GM18505 (cell line): Measurements from ENCODE around the gene THBD.

Experiments
- ATAC-seq: cut with Tn5 transposase; IDR thresholded peaks from one replicate; pipeline ENCODE4 v1.9.1; 2021; ENCODE audit not compliant: unreplicated experiment
- POLR2A ChIP-seq: IDR thresholded peaks from 4 replicates; pipeline ENCODE4 v1.6.1; 2011; ENCODE audit warnings: borderline replicate concordance; ENCODE audit not compliant: insufficient read depth, insufficient read length; ENCODE audit errors: extremely low read depth

The THBD gene

DNA sequence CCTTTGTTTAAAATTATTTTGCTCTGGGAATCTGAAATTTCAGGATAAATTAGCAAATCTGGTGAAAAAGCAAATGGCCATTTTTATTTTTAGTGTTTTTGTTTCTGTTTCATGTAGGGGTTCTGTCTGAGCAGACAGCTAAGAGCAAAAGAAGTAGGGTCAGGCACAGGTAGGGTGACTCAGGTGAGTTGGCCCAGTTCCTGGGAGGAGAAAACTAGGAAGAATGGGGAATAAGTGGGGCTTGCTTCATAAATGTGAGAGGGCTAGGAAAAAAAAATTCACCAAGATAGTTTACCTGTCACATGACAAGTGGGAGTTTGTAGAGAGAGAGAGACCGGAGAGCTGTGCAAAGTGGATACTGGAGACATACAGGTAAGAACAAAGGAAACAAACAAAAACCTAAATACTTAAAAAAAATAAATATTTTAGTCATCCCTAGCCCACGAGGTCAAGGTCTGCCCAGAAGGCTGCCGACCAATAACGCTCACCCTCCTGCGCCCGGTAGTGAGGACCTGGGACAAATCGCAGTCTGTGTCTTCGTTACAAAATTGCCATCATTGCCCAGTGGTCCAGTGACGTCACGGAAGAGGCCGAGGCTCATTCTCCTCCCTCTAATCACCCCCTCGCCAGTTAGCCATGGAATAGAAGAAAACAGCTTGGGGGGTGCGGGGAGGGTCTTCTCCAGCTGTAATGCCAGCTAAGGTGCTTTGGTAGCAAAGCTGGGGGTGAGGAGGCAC lies 2.3 kb downstream of the THBD start:
- no peak for TF ChIP-seq POLR2A
- no peak for ATAC-seq

DNA sequence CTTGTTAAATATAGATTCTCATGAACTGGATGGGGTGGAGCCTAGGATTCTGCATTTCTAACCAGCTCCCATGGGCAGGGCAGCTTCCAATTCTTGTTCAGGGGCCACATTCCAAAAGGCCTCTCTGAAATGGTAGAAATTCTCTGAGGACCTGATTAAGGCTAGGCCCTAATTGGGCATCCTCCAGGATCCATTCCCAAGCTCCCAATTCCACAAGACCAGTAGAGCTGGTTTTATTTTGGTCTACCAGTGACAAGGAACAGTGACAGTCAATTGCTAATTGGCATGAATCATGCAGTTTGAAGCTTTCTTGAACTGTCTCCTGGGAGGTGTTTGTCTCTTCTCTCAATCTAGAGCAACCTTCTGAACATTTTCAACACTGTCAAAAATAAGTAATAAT lies 3.0 kb downstream of the THBD start:
- TF ChIP-seq POLR2A: no peak
- ATAC-seq: no peak

DNA sequence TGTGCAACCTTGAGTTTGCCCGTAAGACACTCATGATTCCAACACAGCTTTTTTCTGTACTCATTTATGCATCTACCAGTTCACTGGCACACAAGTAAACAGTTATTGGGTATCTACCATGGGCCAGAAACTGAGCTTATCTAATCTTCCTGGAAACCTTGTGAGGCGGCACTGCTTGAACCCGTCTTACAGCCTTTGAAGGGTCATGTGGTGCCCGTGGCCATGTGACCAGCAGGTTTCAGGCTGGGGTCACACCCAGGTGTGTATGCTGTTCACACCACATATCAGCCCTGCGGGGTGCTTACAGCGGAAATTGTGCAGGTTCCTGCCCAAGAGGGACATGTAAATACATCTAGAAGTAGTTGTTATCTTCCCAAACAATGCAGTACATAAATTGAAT lies 6.1 kb downstream of the THBD start:
- no peak for TF ChIP-seq POLR2A
- ATAC-seq: no peak

DNA sequence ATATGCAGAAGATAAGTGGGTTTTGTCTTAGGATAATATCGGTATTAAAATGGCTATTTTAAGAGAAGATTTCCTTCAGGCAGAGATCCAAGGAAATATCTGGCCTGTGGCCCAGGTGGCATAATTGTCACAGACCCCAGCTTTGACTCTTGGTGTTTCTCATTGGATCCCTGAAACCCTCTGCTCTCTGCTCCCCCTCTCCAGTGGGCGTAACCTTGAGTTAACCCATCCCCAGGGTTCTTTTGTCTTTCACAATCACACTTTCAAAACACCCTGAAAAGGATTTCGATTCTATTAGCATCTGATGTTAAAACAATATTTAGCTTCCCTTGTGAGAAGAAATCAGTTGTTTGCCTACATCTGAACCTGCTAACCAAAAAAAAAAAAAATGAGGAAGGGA lies 7.2 kb downstream of the THBD start:
- no peak for ATAC-seq
- TF ChIP-seq POLR2A: no peak

DNA sequence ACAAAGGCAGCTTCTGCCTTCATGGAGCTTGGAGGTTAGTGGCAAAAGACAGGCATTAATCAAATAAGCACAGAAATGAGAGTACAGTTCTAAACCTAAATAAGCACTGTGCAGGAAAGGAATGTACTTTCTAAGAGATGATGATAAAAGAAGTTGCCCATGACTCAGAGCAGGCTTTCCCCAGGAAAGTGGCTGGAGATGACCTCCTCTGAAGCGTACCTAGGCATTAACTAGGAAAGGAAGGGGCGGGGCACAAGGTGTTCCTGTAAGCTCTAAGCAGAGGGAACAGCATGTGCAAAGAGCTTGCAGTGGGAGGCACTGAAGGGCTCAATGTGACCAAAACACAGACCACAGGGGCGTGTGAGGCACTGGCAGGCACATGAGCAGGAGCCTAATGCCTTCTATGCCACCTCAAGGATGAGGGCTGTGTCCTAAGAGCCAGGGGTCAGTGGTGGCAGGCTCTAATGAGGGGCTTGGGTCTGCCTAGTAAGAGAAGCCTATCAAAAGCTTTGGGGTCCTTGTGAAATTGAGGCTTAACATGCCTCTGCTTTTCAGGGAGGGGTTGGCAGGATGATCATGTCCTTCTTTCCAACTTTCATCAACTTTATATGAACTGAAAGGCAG lies 9.5 kb downstream of the THBD start:
- no peak for TF ChIP-seq POLR2A
- no peak for ATAC-seq

DNA sequence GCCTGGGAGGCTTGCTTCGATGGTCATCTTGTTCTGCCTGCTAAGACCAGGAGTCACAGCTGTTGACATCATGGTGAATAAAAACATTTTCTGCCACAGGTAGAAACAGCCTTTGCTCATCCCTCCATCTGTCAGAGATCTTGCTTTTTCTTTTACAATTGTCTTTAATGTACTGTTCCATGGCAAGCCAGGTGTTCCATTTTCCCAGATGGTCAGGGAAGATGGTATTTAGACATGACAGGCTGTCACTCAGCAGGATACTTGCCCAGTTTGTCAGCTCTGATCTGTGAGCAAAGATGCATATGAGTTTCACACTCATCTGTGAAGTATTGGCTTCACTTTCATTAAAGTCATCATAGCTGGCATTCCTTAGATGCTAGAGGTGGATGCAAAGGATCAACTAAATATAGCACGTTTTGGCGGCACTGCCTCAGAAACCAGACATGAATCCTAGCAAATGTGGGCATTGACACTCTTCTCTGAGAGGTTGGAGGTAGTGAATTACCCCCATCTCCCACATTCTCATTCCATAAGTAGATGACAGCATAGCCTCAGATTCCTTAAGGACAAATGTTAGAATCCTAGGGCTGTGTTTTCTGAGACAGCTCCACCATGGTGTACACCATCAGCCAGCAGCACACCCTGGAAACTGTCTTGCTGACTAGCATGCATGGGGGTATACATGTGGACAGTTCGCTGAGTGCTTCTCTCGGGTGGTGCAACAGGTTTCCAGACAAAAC lies 10.2 kb downstream of the THBD start:
- ATAC-seq: no peak
- TF ChIP-seq POLR2A: no peak

DNA sequence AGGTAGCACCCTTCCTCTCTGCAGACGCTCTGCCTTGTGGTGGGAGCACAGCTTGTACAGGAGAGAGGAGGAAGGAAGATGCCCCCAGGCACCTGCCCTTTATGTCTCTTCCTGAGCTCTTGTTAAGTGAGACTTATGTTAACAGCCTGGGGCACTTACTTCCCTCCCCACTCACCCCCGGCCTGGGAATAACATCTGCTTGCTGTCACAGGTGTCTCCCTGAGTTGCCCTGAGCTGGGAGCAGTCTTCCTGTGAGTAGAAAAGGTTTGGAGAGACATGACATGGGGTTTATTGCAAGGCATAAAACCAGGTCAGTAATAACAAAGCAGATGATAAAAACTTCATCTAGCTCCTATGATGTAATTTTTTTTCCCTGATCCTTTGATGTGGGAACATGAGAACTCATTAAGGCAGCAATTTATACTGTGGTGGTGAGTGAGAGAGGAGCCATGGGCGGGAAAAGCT lies 12.4 kb downstream of the THBD start:
- ATAC-seq: no peak
- TF ChIP-seq POLR2A: no peak

DNA sequence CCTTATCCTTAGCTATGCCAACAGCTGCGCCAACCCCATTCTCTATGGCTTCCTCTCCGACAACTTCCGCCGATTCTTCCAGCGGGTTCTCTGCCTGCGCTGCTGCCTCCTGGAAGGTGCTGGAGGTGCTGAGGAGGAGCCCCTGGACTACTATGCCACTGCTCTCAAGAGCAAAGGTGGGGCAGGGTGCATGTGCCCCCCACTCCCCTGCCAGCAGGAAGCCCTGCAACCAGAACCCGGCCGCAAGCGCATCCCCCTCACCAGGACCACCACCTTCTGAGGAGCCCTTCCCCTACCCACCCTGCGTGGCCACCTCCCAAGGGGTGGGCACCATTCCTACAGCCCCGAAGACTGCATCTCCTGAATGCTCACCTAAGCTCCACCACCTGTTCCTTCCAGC lies 13.1 kb downstream of the THBD start:
- ATAC-seq: no peak
- no peak for TF ChIP-seq POLR2A

DNA sequence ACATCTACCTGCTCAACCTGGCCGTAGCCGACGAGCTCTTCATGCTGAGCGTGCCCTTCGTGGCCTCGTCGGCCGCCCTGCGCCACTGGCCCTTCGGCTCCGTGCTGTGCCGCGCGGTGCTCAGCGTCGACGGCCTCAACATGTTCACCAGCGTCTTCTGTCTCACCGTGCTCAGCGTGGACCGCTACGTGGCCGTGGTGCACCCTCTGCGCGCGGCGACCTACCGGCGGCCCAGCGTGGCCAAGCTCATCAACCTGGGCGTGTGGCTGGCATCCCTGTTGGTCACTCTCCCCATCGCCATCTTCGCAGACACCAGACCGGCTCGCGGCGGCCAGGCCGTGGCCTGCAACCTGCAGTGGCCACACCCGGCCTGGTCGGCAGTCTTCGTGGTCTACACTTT lies 13.7 kb downstream of the THBD start:
- ATAC-seq: no peak
- no peak for TF ChIP-seq POLR2A

DNA sequence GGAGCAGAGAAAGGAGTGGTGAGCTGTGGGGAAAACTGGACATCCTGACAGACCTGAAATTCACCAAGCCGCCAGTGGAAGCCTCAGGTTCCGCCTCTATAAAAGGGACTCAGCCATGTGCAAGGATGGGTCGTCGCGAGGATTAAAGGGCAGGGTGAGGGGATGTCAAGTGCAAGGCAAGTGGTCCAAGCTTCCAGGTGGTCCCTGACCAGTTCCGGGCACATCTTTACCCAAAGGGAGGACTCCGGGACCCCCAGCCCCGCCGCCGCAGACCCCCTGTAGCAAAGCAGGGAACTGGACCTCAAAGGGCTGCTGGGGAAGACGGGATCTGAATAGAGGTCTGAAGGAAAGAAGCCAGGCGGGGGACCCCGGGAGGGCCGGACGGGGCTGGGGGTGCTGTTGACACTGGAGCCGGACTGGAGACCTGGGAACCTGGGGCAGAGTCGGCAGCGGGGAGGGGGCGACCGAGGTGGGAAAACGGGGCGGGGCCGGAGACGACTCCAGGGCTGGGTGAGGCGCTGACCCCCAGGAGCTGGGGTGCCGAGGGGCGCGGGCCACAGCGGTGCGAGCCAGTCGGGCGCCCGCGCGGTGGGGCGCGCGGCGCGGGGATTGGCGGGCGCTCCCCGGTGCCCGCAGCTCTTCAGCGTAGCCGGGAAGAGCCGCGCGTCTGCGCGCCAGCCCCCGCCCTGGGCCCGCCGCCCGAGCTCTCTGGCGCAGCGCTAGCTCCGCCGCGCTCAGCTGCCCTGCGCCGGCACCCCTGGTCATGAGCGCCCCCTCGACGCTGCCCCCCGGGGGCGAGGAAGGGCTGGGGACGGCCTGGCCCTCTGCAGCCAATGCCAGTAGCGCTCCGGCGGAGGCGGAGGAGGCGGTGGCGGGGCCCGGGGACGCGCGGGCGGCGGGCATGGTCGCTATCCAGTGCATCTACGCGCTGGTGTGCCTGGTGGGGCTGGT lies 14.5 kb downstream of the THBD start, which contains the start of gene SSTR4:
SSTR4 (plus strand) TSS at position 592 of the 951 bp plus-strand sequence; CDS start at position 764, 172 bp downstream.
- TF ChIP-seq POLR2A: no peak
- no peak for ATAC-seq

DNA sequence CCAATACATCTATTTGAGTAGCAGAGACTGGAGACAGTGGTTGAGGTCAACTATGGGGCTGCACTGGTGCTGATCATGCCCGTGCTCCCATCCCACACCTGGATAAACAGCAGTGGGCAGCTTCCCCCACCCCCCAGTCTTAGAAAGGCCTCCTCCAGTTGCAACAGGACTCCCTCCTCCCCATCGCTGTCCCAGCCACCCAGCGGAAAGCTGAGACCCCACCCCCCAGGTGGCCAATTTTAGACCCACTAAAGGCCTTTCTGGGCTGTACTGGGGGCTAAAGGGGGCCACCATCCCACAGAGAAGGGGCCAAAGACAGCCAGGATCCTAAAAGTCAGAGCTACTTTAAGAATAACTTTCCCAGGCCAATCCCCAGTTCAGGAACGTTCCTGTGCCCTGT lies 15.6 kb downstream of the THBD start:
- TF ChIP-seq POLR2A: no peak
- ATAC-seq: no peak

DNA sequence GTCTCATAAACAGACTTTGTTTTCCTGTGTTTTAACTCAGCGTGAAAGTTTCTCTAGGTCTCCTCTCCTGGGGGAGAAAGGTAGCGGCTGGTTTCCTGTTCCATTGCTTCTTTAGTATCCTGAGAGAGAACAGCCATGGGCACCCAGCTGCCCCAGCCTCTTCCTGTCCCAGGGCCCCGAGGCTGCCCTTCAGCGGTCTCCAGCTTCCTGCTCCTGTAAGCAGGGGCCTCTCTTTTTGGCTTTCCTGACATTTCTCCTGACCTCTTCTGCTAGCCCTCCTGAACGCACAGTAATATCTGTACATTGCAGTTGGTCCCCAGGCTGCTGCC lies 16.8 kb downstream of the THBD start:
- ATAC-seq: no peak
- TF ChIP-seq POLR2A: no peak
